ENCODE data around the gene GNAO1. TPM values are rescaled to one million over a fixed set of nuclear protein-coding genes. Genes with fewer than 3 reads are reported as not detected.

Gene GNAO1
- total RNA-seq, 1 donor from 2014 or later, result 13.0 TPM

GRCh38 chr16:56399047-56399446 is 207.8 kb downstream of the GNAO1 start:
- DNase-seq (ENCODE audit: low spot score), result no peak
- intact Hi-C loops (cut with DNase I), result no loop called here

- DNase-seq (ENCODE audit: low spot score), result no peak
- intact Hi-C loops (cut with DNase I), result no loop called here
These were observed 208.2 kb downstream of the GNAO1 start for GRCh38 chr16:56399486-56399885.

GRCh38 chr16:56400458-56400857 is 209.2 kb downstream of the GNAO1 start:
- no peak for DNase-seq (ENCODE audit: low spot score)
- intact Hi-C loops (cut with DNase I), result no loop called here

GRCh38 chr16:56401482-56401881 is 210.2 kb downstream of the GNAO1 start:
- DNase-seq (ENCODE audit: low spot score), result no peak
- intact Hi-C loops (cut with DNase I), result no loop called here

GRCh38 chr16:56405977-56406672 is 214.8 kb downstream of the GNAO1 start:
- no peak for DNase-seq (ENCODE audit: low spot score)
- intact Hi-C loops (cut with DNase I), result no loop called here

Small RNA genes lying within 50 kb of the gene (microRNA-seq; reads per million reads assigned to microRNA genes)
- not detected for gene MIR3935

Other genes starting within 250 kb of the GNAO1 start
- 79.4 TPM for gene AMFR, start 234.1 kb downstream of the GNAO1 start, total RNA-seq